ENCODE data around the gene THAP9.

DNA sequence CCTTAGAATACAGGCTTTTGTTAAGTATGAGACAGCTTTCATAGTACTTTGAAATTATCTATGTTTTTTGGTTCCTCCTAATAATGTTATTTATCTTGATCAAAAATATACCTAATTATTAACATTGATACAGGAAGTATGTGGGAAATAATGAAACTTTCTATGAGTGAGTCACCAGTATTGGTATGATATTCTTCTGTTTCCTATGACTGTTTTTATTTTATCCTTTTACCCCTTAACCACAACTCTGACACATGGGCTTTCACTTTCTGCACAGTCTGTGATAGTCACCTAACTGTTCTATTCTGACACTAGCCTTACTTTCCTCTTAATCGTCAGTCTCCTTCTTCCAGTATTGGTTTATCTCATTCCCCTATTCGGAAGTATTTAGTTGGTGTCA is 4.7 kb downstream of the THAP9 start:
- TF ChIP-seq, protein P1, sequence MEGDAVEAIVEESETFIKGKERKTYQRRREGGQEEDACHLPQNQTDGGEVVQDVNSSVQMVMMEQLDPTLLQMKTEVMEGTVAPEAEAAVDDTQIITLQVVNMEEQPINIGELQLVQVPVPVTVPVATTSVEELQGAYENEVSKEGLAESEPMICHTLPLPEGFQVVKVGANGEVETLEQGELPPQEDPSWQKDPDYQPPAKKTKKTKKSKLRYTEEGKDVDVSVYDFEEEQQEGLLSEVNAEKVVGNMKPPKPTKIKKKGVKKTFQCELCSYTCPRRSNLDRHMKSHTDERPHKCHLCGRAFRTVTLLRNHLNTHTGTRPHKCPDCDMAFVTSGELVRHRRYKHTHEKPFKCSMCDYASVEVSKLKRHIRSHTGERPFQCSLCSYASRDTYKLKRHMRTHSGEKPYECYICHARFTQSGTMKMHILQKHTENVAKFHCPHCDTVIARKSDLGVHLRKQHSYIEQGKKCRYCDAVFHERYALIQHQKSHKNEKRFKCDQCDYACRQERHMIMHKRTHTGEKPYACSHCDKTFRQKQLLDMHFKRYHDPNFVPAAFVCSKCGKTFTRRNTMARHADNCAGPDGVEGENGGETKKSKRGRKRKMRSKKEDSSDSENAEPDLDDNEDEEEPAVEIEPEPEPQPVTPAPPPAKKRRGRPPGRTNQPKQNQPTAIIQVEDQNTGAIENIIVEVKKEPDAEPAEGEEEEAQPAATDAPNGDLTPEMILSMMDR (IDR thresholded peaks at IDR 0.05; ENCODE audit: insufficient read depth, low read depth, low read length): no peak
- TF ChIP-seq EZH2 (IDR thresholded peaks at IDR 0.05; ENCODE audit: insufficient read depth, low read length): no peak

Data from astrocyte (in vitro differentiated cells and primary cell).